GM23248 (cell line): Measurements from ENCODE around the gene PDIA4. TPM values are rescaled to one million over a fixed set of nuclear protein-coding genes. Genes with fewer than 3 reads are reported as not detected.

Experiments
- DNase-seq: peaks from one replicate; pipeline ENCODE4 v3.0.0-alpha.2; 2015
- H2AFZ ChIP-seq: fragments of 200-600 bp; sonication (generic); 2 replicates; pipeline ENCODE4 v1.6.1; 2016; ENCODE audit warnings: antibody characterized with exemption
- H3F3A ChIP-seq: fragments of 200-600 bp; sonication (generic); 2 replicates; pipeline ENCODE4 v1.6.1; 2016; ENCODE audit warnings: mild to moderate bottlenecking, antibody characterized with exemption, mixed run types; ENCODE audit not compliant: insufficient read depth
- H3K27ac ChIP-seq: fragments of 200-600 bp; sonication (generic); 2 replicates; pipeline ENCODE4 v1.5.1; 2016; ENCODE audit warnings: mild to moderate bottlenecking
- H3K27me3 ChIP-seq: fragments of 200-600 bp; sonication (generic); replicated peaks from 2 replicates; pipeline ENCODE4 v1.6.1; 2016; ENCODE audit warnings: mild to moderate bottlenecking; ENCODE audit not compliant: insufficient read depth
- H3K36me3 ChIP-seq: fragments of 200-600 bp; sonication (generic); 2 replicates; pipeline ENCODE4 v1.6.1; 2016; ENCODE audit warnings: low read depth, mild to moderate bottlenecking
- H3K4me1 ChIP-seq: fragments of 200-600 bp; sonication (generic); 2 replicates; pipeline ENCODE4 v1.6.1; 2016; ENCODE audit warnings: mild to moderate bottlenecking; ENCODE audit not compliant: insufficient read depth
- H3K4me2 ChIP-seq: fragments of 200-600 bp; sonication (generic); one replicate; pipeline ENCODE4 v1.6.1; 2016; ENCODE audit warnings: mild to moderate bottlenecking; ENCODE audit not compliant: unreplicated experiment
- H3K4me3 ChIP-seq: fragments of 200-600 bp; sonication (generic); 2 replicates; pipeline ENCODE4 v1.5.1; 2016; ENCODE audit warnings: mild to moderate bottlenecking
- H3K79me2 ChIP-seq: fragments of 200-600 bp; sonication (generic); 2 replicates; pipeline ENCODE4 v1.6.1; 2016; ENCODE audit warnings: mild to moderate bottlenecking; ENCODE audit not compliant: insufficient read depth
- H3K9ac ChIP-seq: fragments of 200-600 bp; sonication (generic); 2 replicates; pipeline ENCODE4 v1.6.1; 2016; ENCODE audit warnings: mild to moderate bottlenecking
- H3K9me2 ChIP-seq: fragments of 200-600 bp; sonication (generic); 2 replicates; pipeline ENCODE4 v1.6.1; 2016; ENCODE audit warnings: mixed run types, mild to moderate bottlenecking, moderate library complexity; ENCODE audit not compliant: insufficient read depth
- H3K9me3 ChIP-seq: fragments of 200-600 bp; sonication (generic); one replicate; pipeline ENCODE4 v1.6.1; 2017; ENCODE audit warnings: low read depth
- H4K20me1 ChIP-seq: fragments of 200-600 bp; sonication (generic); 2 replicates; pipeline ENCODE4 v1.6.0; 2016; ENCODE audit not compliant: insufficient read depth
- EZH2 ChIP-seq: fragments of 200-600 bp; sonication (generic); IDR thresholded peaks from 2 replicates; pipeline ENCODE4 v1.6.1; 2018; ENCODE audit warnings: antibody characterized with exemption, mild to moderate bottlenecking; ENCODE audit not compliant: insufficient read depth, poor library complexity, severe bottlenecking
- EZH2phosphoT487 ChIP-seq: fragments of 200-600 bp; sonication (generic); IDR thresholded peaks from 2 replicates; pipeline ENCODE4 v1.6.1; 2018; ENCODE audit warnings: antibody characterized with exemption, moderate library complexity, mild to moderate bottlenecking, low read depth; ENCODE audit not compliant: insufficient read depth
- WGBS, 2 experiments: methylation state at CpG; one replicate each; pipeline ENCODE4 v1.1.6; 2015 to 2017; ENCODE audit warnings: low lambda C conversion rate in 2 of 2, low coverage in 1 of 2; ENCODE audit errors: missing lambda C conversion rate in 2 of 2; 5-methylcytosine and 5-hydroxymethylcytosine counted together
- in situ Hi-C: fragments of 300-500 bp; cut with MboI; formaldehyde crosslinking; loops from 2 replicates; pipeline ENCODE4 v1.15.0; 2020
- polyA plus RNA-seq: library from polyadenylated mRNA; unstranded; fragments of >200 nt; fragmentation: Nextera tagmentation; extraction: Ambion mirVana; gene quantifications from 2 replicates; pipeline ENCODE4 v1.2.1, GENCODE V29; 2016
- total RNA-seq: library from RNA; depleted of rRNA; stranded (reverse); fragments of >200 nt; shearing (Covaris generic); gene quantifications from 2 replicates; pipeline ENCODE4 v1.2.3, GENCODE V29; 2014

The PDIA4 gene
- total and polyA plus RNA-seq, 2 experiments from 2014 or later = 196 to 204 TPM

DNA sequence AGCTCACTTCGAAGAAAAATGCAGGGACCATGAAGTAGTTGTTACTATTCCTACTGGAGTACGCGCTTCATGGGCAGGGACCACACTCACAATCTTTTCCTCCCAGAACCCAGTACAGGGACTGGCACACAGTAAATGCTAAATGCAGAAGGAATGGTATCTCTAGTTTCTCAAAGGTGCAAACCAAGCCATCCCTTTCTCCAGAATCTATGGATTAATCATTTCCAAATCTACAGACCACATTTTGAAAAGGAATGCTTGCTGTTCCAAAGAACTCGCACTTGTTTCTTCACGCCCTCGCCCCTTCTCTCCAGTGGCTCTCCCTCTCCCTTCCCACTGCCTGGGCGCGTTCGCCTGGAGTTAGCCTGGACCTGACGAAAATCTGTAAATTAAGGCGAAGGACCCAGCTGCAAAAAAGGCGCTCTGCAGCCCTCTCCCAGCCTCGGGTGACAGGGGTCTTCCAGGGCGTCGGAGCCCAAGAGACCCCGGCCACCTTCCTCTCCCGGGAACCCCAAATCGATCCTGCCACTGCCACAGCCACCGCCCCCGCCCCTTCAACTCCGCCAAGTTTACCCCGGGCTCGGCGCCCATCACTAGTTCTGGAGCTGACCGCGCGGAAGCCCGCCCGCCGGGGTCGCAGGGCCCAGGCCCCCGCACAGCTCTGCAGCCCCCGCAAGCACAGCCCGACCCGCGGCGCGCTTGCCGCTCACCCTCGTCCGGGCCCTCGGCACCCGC is 527 bp downstream of the PDIA4 start:
- TF ChIP-seq EZH2phosphoT487 (no peak), EZH2 (no peak)
- in situ Hi-C loops = no loop called here
- Histone ChIP-seq H3K4me3 (peak overlapping the region; percentile 78), H3K27ac (peak overlapping the region; percentile 74), H3F3A (peaks cover 18% of the 10 kb centered on the region), H4K20me1 (no peaks in the 10 kb centered on the region), H3K9me2 (no peaks in the 10 kb centered on the region), H3K4me2 (peak overlapping the region; percentile 92), H3K36me3 (no peaks in the 10 kb centered on the region), H3K27me3 (no peaks in the 10 kb centered on the region), H3K9me3 (no peaks in the 10 kb centered on the region), H3K4me1 (peaks cover 12% of the 10 kb centered on the region), H3K79me2 (peaks cover 52% of the 10 kb centered on the region), H3K9ac (peak overlapping the region; percentile 92), H2AFZ (peak overlapping the region; percentile 86)
- DNase-seq = peak; percentile 52
- WGBS, 2 experiments = 1 to 2% methylated on average over 24 to 41 of the region's 43 CpGs

- Histone ChIP-seq H2AFZ (peak overlapping the region; percentile 86), H3K4me3 (peak overlapping the region; percentile 78), H3K4me1 (peaks cover 12% of the 10 kb centered on the region), H3K9me2 (no peaks in the 10 kb centered on the region), H3F3A (peaks cover 18% of the 10 kb centered on the region), H3K79me2 (peaks cover 60% of the 10 kb centered on the region), H3K36me3 (no peaks in the 10 kb centered on the region), H3K9me3 (no peaks in the 10 kb centered on the region), H3K27ac (peak overlapping the region; percentile 74), H4K20me1 (no peaks in the 10 kb centered on the region), H3K27me3 (no peaks in the 10 kb centered on the region), H3K9ac (peak overlapping the region; percentile 92), H3K4me2 (peak overlapping the region; percentile 92)
- no peak for TF ChIP-seq EZH2phosphoT487
- no peak for TF ChIP-seq EZH2
- 38 to 41% methylated on average over 10 of the region's 10 CpGs for WGBS, 2 experiments
- DNase-seq = peak; percentile 29
- in situ Hi-C loops = no loop called here
Observed at GRCh38 chr7:149027055-149027454, 1.2 kb downstream of the PDIA4 start.

DNA sequence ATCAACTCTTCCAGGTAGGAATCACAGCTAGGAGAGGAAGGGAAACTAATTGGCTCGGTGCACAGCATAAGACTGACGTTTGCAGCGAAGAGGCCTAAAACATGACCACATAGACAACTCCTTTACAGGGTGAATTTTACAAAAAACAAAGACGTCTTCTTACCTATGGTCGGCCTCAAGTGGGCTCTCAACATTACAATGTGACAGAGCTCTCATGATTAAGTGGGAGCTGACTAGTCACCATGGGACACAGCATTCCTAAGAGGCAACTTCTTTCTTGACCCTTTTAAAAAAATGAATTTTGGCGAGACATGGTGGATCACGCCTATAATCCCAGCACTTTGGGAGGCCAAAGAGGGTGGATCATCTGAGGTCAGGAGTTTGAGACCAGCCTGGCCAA is 4.6 kb downstream of the PDIA4 start:
- H4K20me1 ChIP-seq = no peaks in the 10 kb centered on the region

GRCh38 chr7:149022756-149023360 is 5.4 kb downstream of the PDIA4 start:
- Histone ChIP-seq H3K9ac (no peak overlapping the region), H3K4me3 (no peak overlapping the region), H3K27ac (no peak overlapping the region), H3K9me3 (no peaks in the 10 kb centered on the region), H3K4me1 (peaks cover 12% of the 10 kb centered on the region), H3K4me2 (no peak overlapping the region), H2AFZ (no peak overlapping the region), H3K36me3 (no peaks in the 10 kb centered on the region), H3K27me3 (no peaks in the 10 kb centered on the region), H3F3A (peaks cover 5% of the 10 kb centered on the region; the same call in 1 of the 2 replicates), H3K79me2 (peaks cover 90% of the 10 kb centered on the region), H4K20me1 (no peaks in the 10 kb centered on the region), H3K9me2 (no peaks in the 10 kb centered on the region)
- no peak for DNase-seq
- TF ChIP-seq EZH2phosphoT487 = no peak
- TF ChIP-seq EZH2 = no peak
- in situ Hi-C loops = no loop called here
- WGBS, 2 experiments = 84 to 88% methylated on average over 6 of the region's 6 CpGs

More for the DNA sequence above, 4.6 kb downstream of the PDIA4 start:
- no peak overlapping the region for H3K9ac ChIP-seq
- H3F3A ChIP-seq = peaks cover 6% of the 10 kb centered on the region; the same call in 1 of the 2 replicates
- no peak overlapping the region for H3K27ac ChIP-seq
- 73 to 78% methylated on average over 7 of the region's 7 CpGs for WGBS, 2 experiments
- DNase-seq = no peak
- H2AFZ ChIP-seq = no peak overlapping the region
- H3K4me3 ChIP-seq = no peak overlapping the region
- H3K79me2 ChIP-seq = peaks cover 92% of the 10 kb centered on the region
- no peaks in the 10 kb centered on the region for H3K9me3 ChIP-seq
- H3K4me1 ChIP-seq = peaks cover 12% of the 10 kb centered on the region
- H3K9me2 ChIP-seq = no peaks in the 10 kb centered on the region
- TF ChIP-seq EZH2phosphoT487 (no peak), EZH2 (no peak)
- in situ Hi-C loops = no loop called here
- H3K27me3 ChIP-seq = no peaks in the 10 kb centered on the region
- no peak overlapping the region for H3K4me2 ChIP-seq
- no peaks in the 10 kb centered on the region for H3K36me3 ChIP-seq
